NT2/D1 (cell line): ENCODE measurements around the gene H2BK1.

ENCODE experiments used
- DNase-seq: peaks from one replicate; pipeline ENCODE4 v3.0.0-alpha.2; 2011; ENCODE audit warnings: low read depth, low spot score
- H3K27me3 ChIP-seq: 2 replicates; pipeline ENCODE4 v1.6.0; 2011; ENCODE audit warnings: mild to moderate bottlenecking; ENCODE audit not compliant: insufficient read length, insufficient read depth
- H3K36me3 ChIP-seq: 2 replicates; pipeline ENCODE4 v1.6.1; 2011; ENCODE audit warnings: mild to moderate bottlenecking, low read length, mixed read lengths; ENCODE audit not compliant: insufficient read depth, insufficient read length
- H3K4me1 ChIP-seq: 2 replicates; pipeline ENCODE4 v1.5.1; 2011; ENCODE audit not compliant: insufficient read depth, insufficient read length
- H3K4me3 ChIP-seq: 2 replicates; pipeline ENCODE4 v1.5.1; 2011; ENCODE audit warnings: low read depth; ENCODE audit not compliant: insufficient read length
- H3K9ac ChIP-seq: 2 replicates; pipeline ENCODE4 v1.6.0; 2011; ENCODE audit warnings: low read depth; ENCODE audit not compliant: insufficient read length
- H3K9me3 ChIP-seq: 2 replicates; pipeline ENCODE4 v1.5.1; 2011; ENCODE audit warnings: mild to moderate bottlenecking, low read length; ENCODE audit not compliant: insufficient read depth
- SUZ12 ChIP-seq: IDR thresholded peaks from 2 replicates; pipeline ENCODE4 v1.6.1; 2011; ENCODE audit not compliant: insufficient read length, insufficient read depth; ENCODE audit errors: extremely low read depth
- YY1 ChIP-seq: IDR thresholded peaks from 2 replicates; pipeline ENCODE4 v1.6.1; 2011; ENCODE audit not compliant: insufficient read length, insufficient read depth
- ZNF274 ChIP-seq: IDR thresholded peaks from 2 replicates; pipeline ENCODE4 v1.6.1; 2011; ENCODE audit warnings: mild to moderate bottlenecking, low read depth, low read length

H2BK1 gene

DNA sequence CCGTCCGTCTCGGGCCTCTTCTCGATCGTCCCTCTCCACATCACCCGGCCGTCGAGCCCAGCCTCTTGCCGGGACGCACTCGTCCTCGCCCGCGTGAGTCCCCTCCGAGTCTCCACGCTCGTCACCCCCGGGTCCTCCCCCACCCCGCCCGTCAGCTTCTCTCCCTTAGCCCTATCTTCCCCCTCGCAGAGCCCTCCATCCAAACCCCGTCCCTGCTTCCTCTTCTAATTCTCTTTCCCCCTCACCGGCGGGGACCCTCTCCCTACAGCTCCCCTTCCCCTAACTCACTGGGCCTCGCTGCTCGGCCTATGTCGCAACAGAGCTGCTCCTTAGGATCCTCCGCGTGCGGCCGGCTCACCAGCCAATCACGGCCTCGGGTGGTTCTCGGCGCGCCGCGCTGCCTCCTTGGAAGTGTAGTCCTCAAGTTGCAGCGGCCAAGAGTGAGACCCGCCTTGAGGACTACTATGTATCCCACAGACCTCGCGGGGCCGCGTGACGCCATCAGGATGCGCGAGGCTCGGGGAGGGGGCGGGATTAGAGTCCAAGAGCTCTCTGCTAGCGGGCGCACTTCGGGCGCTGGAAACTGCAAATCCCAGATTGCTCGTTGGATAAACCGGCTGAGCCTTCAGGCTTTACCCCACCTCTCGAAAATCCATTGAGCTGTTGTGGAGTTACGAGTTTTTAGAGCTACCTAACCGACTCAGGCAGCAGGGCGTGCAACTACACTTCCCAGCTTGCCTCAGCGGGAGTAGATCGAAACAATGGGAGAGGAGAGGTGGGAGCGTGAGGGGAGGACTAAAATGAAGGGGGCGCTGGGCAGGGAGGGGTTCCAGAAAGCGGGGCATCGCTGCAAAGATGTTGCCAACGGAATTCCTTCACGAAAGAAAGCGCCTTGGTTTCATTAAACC, 16.8 kb upstream of the H2BK1 start, which contains the start of gene ABCF2:
TSS of gene ABCF2 (minus strand) at position 331 of the 908 bp plus-strand sequence. CDS start 747 bp downstream, outside the sequence.
- peak; percentile 98 for DNase-seq
- peaks cover 42% of the 10 kb centered on the region for H3K36me3 ChIP-seq
- no peaks in the 10 kb centered on the region for H3K9me3 ChIP-seq
- H3K9ac ChIP-seq: peak within 1 kb of the TSS; percentile 88
- peak within 1 kb of the TSS; percentile 83 for H3K4me3 ChIP-seq
- peak; percentile 6 for TF ChIP-seq YY1
- no peak for TF ChIP-seq SUZ12
- no peak for TF ChIP-seq ZNF274
- H3K4me1 ChIP-seq: no peaks in the 10 kb centered on the region
- H3K27me3 ChIP-seq: no peaks in the 10 kb centered on the region

DNA sequence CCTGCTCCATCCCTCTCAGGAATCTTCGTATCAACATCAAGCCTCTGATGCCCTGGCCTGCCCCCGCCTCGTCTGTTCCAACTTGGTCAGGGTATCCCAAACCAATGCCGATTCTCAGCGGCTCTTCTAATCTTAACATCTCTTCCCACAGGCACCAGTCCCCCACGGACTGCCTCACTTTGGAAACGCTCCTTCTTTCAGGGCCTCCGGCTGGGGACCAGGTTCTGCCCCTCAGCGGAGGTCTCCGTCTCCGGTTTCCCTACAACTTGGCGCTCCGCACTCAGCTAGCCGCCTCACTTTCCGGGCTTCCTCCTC, 16.2 kb upstream of the H2BK1 start:
- TF ChIP-seq YY1: no peak
- TF ChIP-seq SUZ12: no peak
- no peak for TF ChIP-seq ZNF274
- no peaks in the 10 kb centered on the region for H3K27me3 ChIP-seq
- H3K9ac ChIP-seq: peak overlapping the region; percentile 88

DNA sequence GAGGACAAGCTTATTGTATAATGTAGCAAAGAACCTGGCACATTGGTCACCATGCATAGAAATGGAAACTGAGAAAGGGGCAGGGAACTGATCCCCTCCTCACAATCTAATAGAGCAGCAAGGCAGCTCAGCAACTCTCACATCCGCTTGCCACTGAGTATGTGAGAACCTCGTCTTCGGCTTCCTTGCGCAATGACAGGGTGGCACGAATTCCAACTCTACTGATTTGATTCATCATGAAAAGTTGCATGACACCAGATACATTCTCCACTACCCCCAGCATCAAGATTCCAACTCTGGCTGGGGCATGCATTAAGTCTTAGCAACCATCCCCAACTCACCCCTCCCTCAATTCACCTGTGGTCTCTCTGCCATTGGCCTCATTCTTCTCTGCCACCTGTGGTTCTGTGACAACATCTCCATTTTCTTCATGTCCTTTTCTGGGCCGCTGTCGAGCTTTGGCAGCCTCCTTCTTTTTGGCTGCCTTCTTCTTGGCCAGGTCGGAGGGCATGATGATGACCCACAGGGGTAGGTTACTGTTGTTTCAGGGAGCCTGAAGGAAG, 15.7 kb upstream of the H2BK1 start:
- no peak for TF ChIP-seq SUZ12
- TF ChIP-seq ZNF274: no peak
- TF ChIP-seq YY1: no peak
- peak overlapping the region; percentile 83 for H3K4me3 ChIP-seq
- H3K36me3 ChIP-seq: peaks cover 49% of the 10 kb centered on the region
- no peaks in the 10 kb centered on the region for H3K4me1 ChIP-seq
- peak overlapping the region; percentile 88 for H3K9ac ChIP-seq
- no peaks in the 10 kb centered on the region for H3K27me3 ChIP-seq
- DNase-seq: no peak
- no peaks in the 10 kb centered on the region for H3K9me3 ChIP-seq

More for the DNA sequence above, 16.2 kb upstream of the H2BK1 start:
- peaks cover 47% of the 10 kb centered on the region for H3K36me3 ChIP-seq
- DNase-seq: no peak
- no peaks in the 10 kb centered on the region for H3K4me1 ChIP-seq
- peak overlapping the region; percentile 83 for H3K4me3 ChIP-seq
- no peaks in the 10 kb centered on the region for H3K9me3 ChIP-seq

DNA sequence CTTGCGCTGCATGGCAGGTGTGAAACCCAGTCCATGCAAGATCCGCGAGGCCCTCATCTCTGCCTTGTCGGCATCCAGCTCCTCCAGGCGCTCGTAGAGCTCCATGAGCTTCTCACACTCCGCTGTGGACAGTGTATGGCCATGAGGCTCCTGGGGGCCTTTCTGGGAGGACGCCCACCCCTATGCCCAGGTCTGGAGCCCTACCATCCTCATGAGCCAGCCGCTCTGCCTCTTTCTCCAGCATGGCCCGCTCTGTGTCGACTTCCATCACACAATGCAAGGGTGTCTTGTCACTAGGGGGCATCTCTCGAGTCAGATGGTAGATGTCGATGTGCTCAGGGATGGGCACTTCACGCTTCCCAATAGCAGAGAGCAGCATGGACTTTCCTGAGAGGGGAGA, 13.4 kb upstream of the H2BK1 start:
- DNase-seq: no peak
- peaks cover 64% of the 10 kb centered on the region for H3K36me3 ChIP-seq
- no peak overlapping the region for H3K9ac ChIP-seq
- H3K4me1 ChIP-seq: no peaks in the 10 kb centered on the region
- no peaks in the 10 kb centered on the region for H3K27me3 ChIP-seq
- no peaks in the 10 kb centered on the region for H3K9me3 ChIP-seq
- no peak overlapping the region for H3K4me3 ChIP-seq
- TF ChIP-seq YY1 (no peak), SUZ12 (no peak), ZNF274 (no peak)

DNA sequence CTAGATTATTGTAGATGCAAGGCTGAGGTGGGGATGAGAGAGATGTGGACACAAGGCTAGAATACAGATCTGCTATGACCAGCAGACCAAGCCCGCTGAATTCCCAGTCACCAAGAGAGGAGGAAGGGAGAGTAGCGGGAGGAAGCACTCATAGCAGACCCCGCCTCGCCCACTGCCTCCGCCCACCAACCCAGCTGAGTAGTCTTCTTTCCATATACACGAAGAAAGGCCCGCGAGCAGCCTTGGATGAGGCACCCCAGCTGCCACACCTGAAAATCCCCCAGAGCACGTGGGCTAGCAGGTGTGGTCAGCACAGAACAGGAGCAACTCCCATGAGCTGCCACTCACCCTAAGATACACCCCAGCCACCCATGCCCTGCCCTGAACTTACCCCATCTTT, 7.9 kb upstream of the H2BK1 start:
- no peak overlapping the region for H3K4me3 ChIP-seq
- no peaks in the 10 kb centered on the region for H3K9me3 ChIP-seq
- H3K4me1 ChIP-seq: no peaks in the 10 kb centered on the region
- H3K27me3 ChIP-seq: no peaks in the 10 kb centered on the region
- H3K36me3 ChIP-seq: peaks cover 88% of the 10 kb centered on the region
- no peak overlapping the region for H3K9ac ChIP-seq
- no peak for DNase-seq
- TF ChIP-seq SUZ12 (no peak), ZNF274 (no peak), YY1 (no peak)

DNA sequence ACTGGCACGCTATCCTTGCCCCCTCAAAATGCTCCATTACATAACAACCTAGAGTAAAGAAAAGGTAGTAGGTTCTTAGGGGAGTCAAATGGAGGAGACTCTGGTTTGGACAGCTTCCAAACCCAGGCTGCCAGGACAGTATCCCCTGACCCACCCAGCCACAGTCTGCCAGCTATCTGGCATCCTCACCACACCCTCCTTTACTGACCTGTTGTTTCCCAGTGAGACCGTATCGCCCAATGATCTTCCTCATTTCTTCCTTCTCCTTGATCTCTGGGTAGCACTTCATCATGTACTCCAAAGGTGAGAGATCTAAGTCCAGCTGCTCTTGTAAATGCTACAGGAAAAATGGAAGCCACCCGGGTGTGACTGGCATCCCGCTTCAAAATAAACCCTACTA, 5.1 kb upstream of the H2BK1 start:
- Histone ChIP-seq H3K4me3 (no peak overlapping the region), H3K9ac (no peak overlapping the region), H3K4me1 (no peaks in the 10 kb centered on the region), H3K9me3 (no peaks in the 10 kb centered on the region), H3K36me3 (peaks cover 82% of the 10 kb centered on the region), H3K27me3 (no peaks in the 10 kb centered on the region)
- TF ChIP-seq SUZ12: no peak
- no peak for TF ChIP-seq ZNF274
- no peak for TF ChIP-seq YY1
- DNase-seq: no peak

DNA sequence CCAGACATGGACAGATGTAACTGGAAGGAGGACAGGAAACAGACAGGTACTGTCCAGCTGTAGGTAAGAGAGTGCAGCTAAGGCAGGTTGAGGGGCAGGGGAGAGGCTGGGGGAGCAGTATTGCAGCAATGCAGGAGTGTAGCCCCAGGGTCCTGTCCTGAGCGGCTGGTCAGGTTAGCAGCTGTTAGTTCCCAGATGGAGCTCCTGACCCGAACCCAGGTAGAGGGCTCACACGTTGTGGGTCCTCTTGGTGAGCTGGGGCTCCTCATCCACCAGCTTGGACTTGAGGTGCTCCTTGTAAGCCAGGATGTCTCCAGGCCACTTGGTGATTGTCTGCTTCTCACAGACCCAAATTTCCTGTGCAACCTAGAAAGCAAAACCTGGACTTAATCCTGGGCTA, 3.5 kb upstream of the H2BK1 start:
- Histone ChIP-seq H3K4me1 (no peaks in the 10 kb centered on the region), H3K9ac (no peak overlapping the region), H3K36me3 (peaks cover 75% of the 10 kb centered on the region), H3K4me3 (no peak overlapping the region), H3K27me3 (no peaks in the 10 kb centered on the region), H3K9me3 (no peaks in the 10 kb centered on the region)
- no peak for DNase-seq
- TF ChIP-seq YY1 (no peak), SUZ12 (no peak), ZNF274 (no peak)
